Gastroesophageal sphincter (tissue), 4 donors: ENCODE results near the gene FGB. TPM values are rescaled to one million over a fixed set of nuclear protein-coding genes. Genes with fewer than 3 reads are reported as not detected.

Experiments
- ATAC-seq: fragments of 150-250 bp; one replicate; pipeline ENCODE4 v1.9.1; 2016; ENCODE audit warnings: mild to moderate bottlenecking, moderate library complexity
- H3K27ac ChIP-seq, 4 donors: fragments of 200-600 bp; sonication (generic) in 3 of 4; 1 replicate in 3 of 4; 2 replicates in 1 of 4; pipeline ENCODE4 v1.5.1; 2016 to 2019
- H3K27me3 ChIP-seq: fragments of 200-600 bp; sonication (generic); one replicate; pipeline ENCODE4 v1.5.1; 2019
- H3K36me3 ChIP-seq, 2 donors: fragments of 200-600 bp; sonication (generic); one replicate each; pipeline ENCODE4 v1.5.1; 2019; ENCODE audit warnings: control low read depth in 1 of 2
- H3K4me1 ChIP-seq, 3 donors: fragments of 200-600 bp; sonication (generic); 1 replicate in 2 of 3; 2 replicates in 1 of 3; pipeline ENCODE4 v1.5.1; 2016 to 2019; ENCODE audit warnings: control low read depth in 2 of 3
- H3K4me3 ChIP-seq, 2 donors: fragments of 200-600 bp; sonication (generic); one replicate each; pipeline ENCODE4 v1.5.1; 2019; ENCODE audit warnings: mild to moderate bottlenecking in 1 of 2, moderate library complexity in 1 of 2
- H3K9me3 ChIP-seq, 3 donors: fragments of 200-600 bp; sonication (generic); one replicate each; pipeline ENCODE4 v1.5.1; 2017 to 2019; ENCODE audit warnings: control low read depth in 2 of 3
- EP300 ChIP-seq: sonication (generic); formaldehyde crosslinking; IDR thresholded peaks from one replicate; pipeline ENCODE4 v1.6.1; 2017; ENCODE audit warnings: antibody characterized with exemption, mild to moderate bottlenecking
- POLR2A ChIP-seq, 2 donors: fragments of 450-650 bp; IDR thresholded peaks; one replicate each; pipeline ENCODE4 v1.6.1; 2017; ENCODE audit warnings: antibody characterized with exemption in 2 of 2, mild to moderate bottlenecking in 2 of 2, moderate library complexity in 1 of 2
- POLR2AphosphoS5 ChIP-seq: sonication (generic); formaldehyde crosslinking; IDR thresholded peaks from one replicate; pipeline ENCODE4 v1.6.1; 2017; ENCODE audit warnings: antibody characterized with exemption
- WGBS, 2 donors: methylation state at CpG; one replicate each; pipeline ENCODE4 v1.1.5; 2018; ENCODE audit warnings: low coverage in 1 of 2; 5-methylcytosine and 5-hydroxymethylcytosine counted together
- total RNA-seq, 4 donors: library from RNA; depleted of rRNA; stranded (reverse); fragments of >200 nt; gene quantifications; one replicate each; pipeline ENCODE4 v1.1.0, GENCODE V29; 2016
- TF ChIP-seq, protein P1 (sequence below), 4 experiments: fragments of 200-600 bp in 2 of 4; fragments of 450-650 bp in 2 of 4; sonication (generic) in 1 of 4; IDR thresholded peaks; one replicate each; pipeline ENCODE4 v1.5.1; 2017 to 2019; ENCODE audit warnings: antibody characterized with exemption in 4 of 4, mild to moderate bottlenecking in 2 of 4, moderate library complexity in 2 of 4

The FGB gene
- total RNA-seq, 4 donors from 2014 or later: 1.7 TPM; not detected in 3

DNA sequence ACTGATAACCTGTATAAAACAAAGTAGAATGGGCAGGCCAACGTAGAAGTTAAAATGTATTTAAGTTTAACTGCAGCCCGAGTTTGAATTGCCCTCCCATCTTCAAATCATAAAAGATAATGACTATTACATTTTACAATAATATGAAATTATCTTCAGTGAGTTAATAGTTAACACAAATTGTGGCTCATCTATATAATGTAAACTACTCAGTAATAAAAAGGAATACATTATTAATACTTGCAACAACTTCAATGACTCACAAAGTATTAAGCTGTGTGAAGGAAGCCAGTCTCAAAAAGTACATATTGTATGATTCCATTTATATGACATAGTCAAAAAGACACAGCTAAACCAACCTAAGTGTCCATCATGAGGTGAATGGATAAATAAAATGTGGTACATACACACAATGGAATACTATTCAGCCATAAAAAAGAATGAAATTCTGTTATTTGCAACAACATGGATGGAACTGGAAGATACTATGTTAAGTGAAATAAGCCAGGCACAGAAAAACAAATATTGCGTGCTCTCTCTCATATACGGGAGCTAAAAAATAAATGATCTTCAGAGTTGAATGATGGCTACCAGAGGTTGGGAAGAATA is 20.4 kb upstream of the FGB start:
- Histone ChIP-seq H3K27ac (no peak overlapping the region), H3K36me3 (peaks cover 18 to 100% of the 10 kb centered on the region in 2 donors), H3K4me1 (peaks cover 0 to 3% (median 0%) of the 10 kb centered on the region in 3 donors), H3K4me3 (no peak overlapping the region), H3K27me3 (no peaks in the 10 kb centered on the region), H3K9me3 (no peaks in the 10 kb centered on the region)
- WGBS, 2 donors: 94 to 100% methylated on average over 3 to 4 of the region's 4 CpGs
- TF ChIP-seq, protein P1, sequence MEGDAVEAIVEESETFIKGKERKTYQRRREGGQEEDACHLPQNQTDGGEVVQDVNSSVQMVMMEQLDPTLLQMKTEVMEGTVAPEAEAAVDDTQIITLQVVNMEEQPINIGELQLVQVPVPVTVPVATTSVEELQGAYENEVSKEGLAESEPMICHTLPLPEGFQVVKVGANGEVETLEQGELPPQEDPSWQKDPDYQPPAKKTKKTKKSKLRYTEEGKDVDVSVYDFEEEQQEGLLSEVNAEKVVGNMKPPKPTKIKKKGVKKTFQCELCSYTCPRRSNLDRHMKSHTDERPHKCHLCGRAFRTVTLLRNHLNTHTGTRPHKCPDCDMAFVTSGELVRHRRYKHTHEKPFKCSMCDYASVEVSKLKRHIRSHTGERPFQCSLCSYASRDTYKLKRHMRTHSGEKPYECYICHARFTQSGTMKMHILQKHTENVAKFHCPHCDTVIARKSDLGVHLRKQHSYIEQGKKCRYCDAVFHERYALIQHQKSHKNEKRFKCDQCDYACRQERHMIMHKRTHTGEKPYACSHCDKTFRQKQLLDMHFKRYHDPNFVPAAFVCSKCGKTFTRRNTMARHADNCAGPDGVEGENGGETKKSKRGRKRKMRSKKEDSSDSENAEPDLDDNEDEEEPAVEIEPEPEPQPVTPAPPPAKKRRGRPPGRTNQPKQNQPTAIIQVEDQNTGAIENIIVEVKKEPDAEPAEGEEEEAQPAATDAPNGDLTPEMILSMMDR (IDR thresholded peaks at IDR 0.05): no peak
- TF ChIP-seq EP300 (no peak), POLR2A (IDR thresholded peaks at IDR 0.05) (no peak), POLR2AphosphoS5 (no peak)
- ATAC-seq: no peak

DNA sequence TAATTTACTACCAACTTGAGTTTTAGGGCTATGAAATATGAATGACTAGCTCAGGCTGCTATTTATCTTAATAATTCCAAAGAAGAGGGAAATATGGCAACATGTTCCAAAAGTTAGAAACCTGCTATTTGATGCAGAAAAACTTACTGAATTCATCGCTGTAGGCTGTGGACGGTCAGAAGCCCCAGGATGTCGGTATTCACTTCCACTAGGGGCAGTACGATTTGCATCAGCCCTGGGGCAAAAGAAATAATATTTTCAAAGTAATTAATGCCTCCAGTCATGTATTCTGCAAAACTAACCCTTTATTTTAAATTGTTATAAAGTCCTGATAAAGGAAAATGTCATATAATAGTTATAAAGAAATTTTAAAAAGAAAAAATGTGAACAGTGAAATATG is 17.1 kb upstream of the FGB start:
- WGBS, 2 donors: 79 to 85% methylated on average over 4 of the region's 4 CpGs
- Histone ChIP-seq H3K36me3 (peaks cover 14 to 70% of the 10 kb centered on the region in 2 donors), H3K4me1 (peaks cover 12 to 26% (median 13%) of the 10 kb centered on the region in 3 donors), H3K27me3 (no peaks in the 10 kb centered on the region), H3K4me3 (no peak overlapping the region), H3K27ac (no peak overlapping the region), H3K9me3 (no peaks in the 10 kb centered on the region)
- TF ChIP-seq POLR2A (IDR thresholded peaks at IDR 0.05) (no peak), POLR2AphosphoS5 (no peak), EP300 (no peak)
- TF ChIP-seq, protein P1 (IDR thresholded peaks at IDR 0.05): no peak
- no peak for ATAC-seq

DNA sequence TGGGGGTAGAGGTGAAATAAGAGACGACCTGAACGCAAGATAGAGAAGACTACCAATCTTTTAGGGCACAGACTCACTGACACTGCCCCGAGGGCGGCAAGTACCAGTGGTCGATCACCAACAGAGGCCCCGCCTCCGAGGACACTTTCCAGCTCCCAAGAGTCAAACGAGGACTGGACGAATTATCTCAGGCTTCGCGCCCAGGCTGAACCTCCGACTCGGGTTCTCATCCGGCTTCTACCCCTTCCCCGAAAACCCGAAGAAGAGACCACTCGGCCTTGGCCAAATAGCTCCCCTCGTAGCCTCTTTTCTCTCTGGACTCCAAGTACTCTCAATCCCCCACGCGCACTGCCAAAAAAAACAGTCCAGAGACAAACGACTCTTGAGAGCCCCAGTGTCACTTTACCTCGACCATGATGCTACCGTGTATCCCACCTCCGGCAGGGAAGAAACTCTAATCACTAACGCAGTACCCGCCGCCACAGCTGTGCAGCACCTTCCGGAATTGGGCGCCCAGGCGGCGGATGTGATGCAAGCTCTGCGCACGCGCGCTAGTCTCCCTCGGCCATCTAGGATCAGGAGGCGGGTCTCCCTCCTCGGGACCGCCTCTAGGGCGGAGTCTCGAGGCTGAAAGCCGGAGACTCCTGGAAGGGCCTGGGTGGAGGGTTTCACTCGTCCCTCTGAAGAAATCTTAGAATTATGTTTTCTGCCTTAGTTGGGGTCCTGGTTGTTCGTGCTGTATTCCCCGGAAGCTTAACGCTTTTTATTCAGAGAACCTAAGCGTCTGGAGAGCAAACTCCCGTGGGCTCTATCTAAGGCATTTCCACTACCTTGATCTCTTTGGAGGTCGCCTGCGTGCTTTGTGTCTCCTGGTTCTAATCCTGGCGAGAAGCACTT is 12.7 kb upstream of the FGB start, which contains the start of gene PLRG1:
Gene PLRG1 (minus strand): TSS at position 507 of the 897 bp plus-strand sequence. CDS start 92 bp downstream, at position 415.
- Histone ChIP-seq H3K27me3 (no peaks in the 10 kb centered on the region), H3K9me3 (no peaks in the 10 kb centered on the region), H3K36me3 (peaks cover 4 to 25% of the 10 kb centered on the region in 2 donors), H3K27ac (peak within 1 kb of the TSS; percentile 25 to 83 (median 81)), H3K4me1 (peaks cover 12 to 41% (median 13%) of the 10 kb centered on the region in 3 donors), H3K4me3 (peak within 1 kb of the TSS; percentile 67 to 86)
- TF ChIP-seq, protein P1 (IDR thresholded peaks at IDR 0.05): peak in 3 of 4 experiments; percentile 54 to 62 (median 60)
- TF ChIP-seq EP300 (no peak), POLR2AphosphoS5 (peak; percentile 84), POLR2A (IDR thresholded peaks at IDR 0.05) (peak; percentile 31 to 61)
- WGBS, 2 donors: 1% methylated on average over 27 to 31 of the region's 51 CpGs
- peak; percentile 99 for ATAC-seq

DNA sequence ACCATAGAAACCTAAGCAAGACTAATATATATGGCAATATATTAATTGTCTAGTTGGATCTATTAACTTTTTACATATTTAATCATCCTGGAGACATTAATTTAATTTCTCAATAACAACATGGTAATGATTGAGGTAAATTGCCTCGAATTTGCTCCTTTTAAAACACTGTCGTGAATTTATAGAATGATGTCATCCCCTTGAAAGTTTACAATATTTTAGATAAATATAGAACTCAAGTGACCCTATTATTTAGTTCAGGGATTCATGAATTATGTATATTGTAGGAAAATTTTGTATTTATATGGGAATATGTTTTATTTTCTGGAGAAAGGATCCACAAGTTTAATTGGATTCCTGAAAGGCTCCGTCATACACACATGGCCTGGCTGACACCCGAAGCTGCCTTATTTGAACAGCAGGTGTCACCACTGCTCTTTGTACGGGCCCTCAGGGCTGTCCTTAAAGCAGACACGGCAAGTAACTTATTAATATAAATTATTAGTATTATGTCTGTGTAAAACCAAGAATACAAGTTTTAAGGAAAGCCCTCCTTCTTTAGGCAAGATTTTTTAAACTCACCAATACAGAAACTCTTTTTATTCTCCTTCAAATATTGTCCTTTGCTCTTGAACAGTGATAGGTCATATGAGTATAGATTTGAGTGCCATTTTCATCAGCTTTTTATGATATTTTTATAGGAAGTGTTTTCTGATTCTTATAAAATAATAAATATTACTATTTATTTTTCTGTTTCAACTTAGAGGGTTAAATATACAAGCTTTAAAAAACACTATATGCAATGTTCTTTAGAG is 10.7 kb upstream of the FGB start:
- ATAC-seq: peak; percentile 72
- TF ChIP-seq POLR2AphosphoS5: peak; percentile 38
- TF ChIP-seq, protein P1 (IDR thresholded peaks at IDR 0.05): peak; percentile 69 to 84 (median 70)
- TF ChIP-seq EP300: no peak
- H3K9me3 ChIP-seq: no peaks in the 10 kb centered on the region
- WGBS, 2 donors: 9 to 16% methylated on average over 6 of the region's 6 CpGs
- H3K27me3 ChIP-seq: no peaks in the 10 kb centered on the region
- no peak overlapping the region for H3K4me3 ChIP-seq
- H3K4me1 ChIP-seq: peaks cover 12 to 41% (median 13%) of the 10 kb centered on the region in 3 donors
- H3K27ac ChIP-seq: peak overlapping the region in 1 of 4 donors; percentile 51
- H3K36me3 ChIP-seq: peaks cover 0 to 6% of the 10 kb centered on the region in 2 donors
